ENCODE results near the gene NME3.
A peak's percentile ranks its signal among the peaks of the same experiment; 100 is the strongest.
"Not testable (repeated sequence)": the region's sequence is repeated elsewhere in the genome, so short reads cannot be mapped to it uniquely, and the experiment has no call there.

Gene NME3

GRCh38 chr16:1771188-1771863 is at the start of gene NME3:
Gene NME3 (minus strand): TSS chr16:1771543. CDS start chr16:1771534, 9 bp downstream.
- peak in 51 of 56 donors; percentile 10 to 79 (median 46) for DNase-seq

- no peak for DNase-seq
These were observed 49.6 kb upstream of the NME3 start for GRCh38 chr16:1820946-1821290.

- no peak for DNase-seq
These were observed 49.0 kb upstream of the NME3 start for GRCh38 chr16:1820096-1820945.

GRCh38 chr16:1819611-1820010 is 48.3 kb upstream of the NME3 start:
- no peak for DNase-seq

GRCh38 chr16:1818873-1819525 is 47.7 kb upstream of the NME3 start:
- no peak for DNase-seq

GRCh38 chr16:1818204-1818872 is 47.0 kb upstream of the NME3 start:
- no peak for DNase-seq

- DNase-seq, result no peak
These were observed 46.4 kb upstream of the NME3 start for GRCh38 chr16:1817716-1818115.

- DNase-seq, result no peak
These were observed 45.9 kb upstream of the NME3 start for GRCh38 chr16:1817276-1817589.

- DNase-seq, result no peak
These were observed 45.3 kb upstream of the NME3 start for GRCh38 chr16:1816396-1817275.

- DNase-seq, result no peak
These were observed 44.1 kb upstream of the NME3 start for GRCh38 chr16:1815461-1815860.

- DNase-seq, result peak in 40 of 56 donors; percentile 1 to 74 (median 42)
These were observed 41.4 kb upstream of the NME3 start for GRCh38 chr16:1812732-1813163.

- DNase-seq, result no peak
These were observed 39.2 kb upstream of the NME3 start for GRCh38 chr16:1810536-1810935.

- DNase-seq, result no peak
These were observed 38.8 kb upstream of the NME3 start for GRCh38 chr16:1810106-1810505.

- no peak for DNase-seq
These were observed 38.0 kb upstream of the NME3 start for GRCh38 chr16:1809281-1809801.

- DNase-seq, result no peak
These were observed 37.3 kb upstream of the NME3 start for GRCh38 chr16:1808691-1809090.

- no peak for DNase-seq
These were observed 36.3 kb upstream of the NME3 start for GRCh38 chr16:1807626-1808025.

- DNase-seq, result no peak
These were observed 29.4 kb upstream of the NME3 start for GRCh38 chr16:1800701-1801100.

- not testable (repeated sequence) for DNase-seq
These were observed 27.9 kb upstream of the NME3 start for GRCh38 chr16:1799263-1799662.

GRCh38 chr16:1794908-1795666 is 23.7 kb upstream of the NME3 start:
- no peak for DNase-seq
